ENCODE results near the gene TRIM67.
"Not testable (repeated sequence)": the region's sequence is repeated elsewhere in the genome, so short reads cannot be mapped to it uniquely, and the experiment has no call there.

TRIM67 gene

DNA sequence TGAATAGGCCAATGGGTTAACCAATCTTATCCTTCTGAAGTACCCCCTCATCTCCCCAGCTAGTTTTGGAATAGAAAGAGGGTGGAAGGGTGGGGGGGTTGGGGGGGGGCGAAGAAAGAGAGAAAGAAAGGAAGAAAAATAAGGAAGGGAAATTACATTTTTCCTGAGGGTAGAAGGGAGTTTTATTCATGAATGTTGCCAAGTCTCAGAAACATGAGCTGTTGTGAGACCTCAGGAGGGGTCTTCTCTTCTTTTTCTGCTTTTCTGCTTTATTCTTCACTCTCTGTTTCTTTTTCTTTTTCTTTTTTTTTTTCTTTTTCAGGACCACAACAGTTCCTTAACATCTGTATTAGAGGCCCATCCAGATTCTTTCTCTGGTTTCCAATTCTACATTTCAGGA, 6.0 kb upstream of the TRIM67 start:
- H3K4me3 ChIP-seq: no peak overlapping the region
- no peak overlapping the region for H3K27ac ChIP-seq

DNA sequence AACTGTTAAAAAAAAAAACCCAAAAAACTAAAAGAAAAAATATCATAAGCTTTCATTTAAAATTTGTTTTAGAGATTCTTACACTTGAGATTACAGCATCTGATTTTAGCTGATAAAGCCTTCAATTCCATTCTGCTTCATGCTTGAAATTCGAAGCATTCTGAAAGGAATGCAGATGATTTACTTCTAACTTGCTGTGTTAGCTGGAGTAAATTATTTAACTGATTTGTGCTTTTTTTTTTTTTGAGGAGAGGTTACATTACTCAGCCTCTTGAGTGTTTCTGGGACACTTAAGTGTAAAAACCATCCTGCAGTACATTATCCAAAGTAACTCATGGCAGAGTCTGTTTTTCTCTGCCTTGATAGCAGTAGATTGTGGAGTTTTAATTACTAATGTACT, 4.5 kb upstream of the TRIM67 start:
- Histone ChIP-seq H3K27ac (no peak overlapping the region), H3K4me3 (no peak overlapping the region)

DNA sequence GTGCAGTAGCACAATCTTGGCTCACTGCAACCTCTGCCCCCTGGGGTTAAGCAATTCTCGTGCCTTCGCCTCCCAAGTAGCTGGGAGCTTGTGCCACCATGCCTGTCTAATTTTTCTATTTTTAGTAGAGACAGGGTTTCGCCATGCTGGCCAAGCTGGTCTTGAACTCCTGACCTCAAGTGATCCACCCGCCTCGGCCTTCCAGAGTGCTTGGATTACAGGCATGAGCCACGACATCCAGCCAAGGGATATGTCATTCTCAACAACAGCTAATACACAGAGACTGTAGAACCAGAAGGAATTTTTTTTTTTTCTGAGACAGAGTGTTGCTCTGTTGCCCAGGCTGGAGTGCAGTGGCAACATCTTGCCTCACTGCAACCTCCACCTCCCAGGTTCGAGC, 3.7 kb upstream of the TRIM67 start:
- not testable (repeated sequence) for H3K4me3 ChIP-seq, H3K27ac ChIP-seq

GRCh38 chr1:231159202-231159962, 2.5 kb upstream of the TRIM67 start:
- Histone ChIP-seq H3K4me3 (no peak overlapping the region), H3K27ac (no peak overlapping the region)

DNA sequence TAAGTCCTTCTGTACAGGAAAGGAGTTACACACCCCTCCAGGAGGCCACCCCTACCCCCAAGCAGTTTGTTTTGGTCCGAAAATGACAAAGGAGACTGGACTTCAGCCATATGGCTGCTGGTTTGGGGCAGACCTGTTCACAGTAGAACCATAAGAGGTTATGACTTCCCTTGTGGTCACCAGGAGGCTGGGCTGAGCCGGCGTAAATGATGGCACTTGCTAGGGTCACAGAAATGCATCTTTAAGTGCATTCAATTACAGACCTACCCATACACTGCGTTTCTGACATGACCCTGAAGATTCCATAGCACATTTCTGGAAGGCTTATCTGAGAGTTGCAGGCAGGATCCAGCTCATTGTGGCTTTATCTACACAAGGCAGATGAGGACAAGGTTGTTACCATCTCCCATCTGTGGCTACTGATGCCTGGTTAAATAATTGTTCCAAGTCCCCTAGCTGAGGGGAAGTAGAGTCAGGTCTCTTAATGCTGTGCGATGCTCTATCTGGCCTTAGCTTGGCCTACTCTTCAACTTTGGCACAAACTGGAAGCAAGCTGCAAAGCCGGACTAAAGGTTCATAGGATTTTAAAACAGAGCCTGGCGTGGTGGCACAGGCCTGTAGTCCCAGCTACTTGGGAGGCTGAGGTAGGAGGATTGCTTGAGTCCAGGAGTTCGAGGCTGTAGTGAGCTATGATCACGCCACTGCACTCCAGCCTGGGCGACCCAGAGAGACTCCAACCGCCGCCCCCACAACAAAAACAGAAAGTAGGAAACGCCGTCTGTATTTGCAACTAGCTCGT, 1.7 kb upstream of the TRIM67 start:
- Histone ChIP-seq H3K27ac (no peak overlapping the region), H3K4me3 (no peak overlapping the region)

- no peak overlapping the region for H3K27ac ChIP-seq
- peak overlapping the region in 5 of 7 experiments; percentile 8 to 33 (median 13) for H3K4me3 ChIP-seq
Measured at GRCh38 chr1:231160895-231161666, 777 bp upstream of the TRIM67 start.

DNA sequence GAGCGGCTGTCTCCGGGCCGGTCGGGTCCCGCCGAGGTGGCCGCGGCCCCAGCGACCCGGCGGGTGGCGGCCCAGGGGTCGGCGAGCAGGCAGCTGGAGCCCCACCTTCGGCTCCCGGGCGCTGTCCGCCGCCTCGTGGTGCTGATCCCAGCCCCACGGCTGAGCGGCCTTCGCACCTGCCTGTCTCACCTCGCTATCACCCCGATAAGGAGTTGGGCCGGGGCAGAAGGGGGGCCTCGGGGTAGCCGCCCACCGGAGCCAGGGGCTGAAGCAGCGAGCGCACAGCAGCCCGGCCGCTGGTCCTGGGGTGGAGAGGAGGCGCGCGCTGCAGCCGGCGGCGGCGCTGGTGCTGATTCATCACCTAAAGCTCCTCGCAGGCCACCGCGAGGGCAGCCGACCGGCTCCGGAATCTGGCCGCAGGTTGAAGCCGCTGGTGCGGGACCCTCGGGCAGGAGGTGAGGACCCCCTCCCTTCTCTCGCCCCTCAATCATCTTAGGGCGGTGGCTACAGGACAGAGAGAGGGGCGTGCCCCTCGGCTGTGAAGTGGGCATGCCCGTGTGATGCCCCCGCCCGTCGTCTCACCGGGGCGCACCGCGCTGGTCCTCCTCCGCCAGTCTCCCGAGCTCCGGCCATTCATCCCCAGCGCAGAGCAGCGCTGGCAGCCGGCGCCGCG, 575 bp downstream of the TRIM67 start:
- Histone ChIP-seq H3K27ac (no peak overlapping the region), H3K4me3 (peak overlapping the region; percentile 10 to 33 (median 22))

- Histone ChIP-seq H3K4me3 (peak overlapping the region in 3 of 7 experiments; percentile 8 to 33 (median 29)), H3K27ac (no peak overlapping the region)
Measured at GRCh38 chr1:231162970-231163829, 1.3 kb downstream of the TRIM67 start.

GRCh38 chr1:231163830-231164427, 2.1 kb downstream of the TRIM67 start:
- H3K4me3 ChIP-seq: no peak overlapping the region

GRCh38 chr1:231165371-231165770, 3.5 kb downstream of the TRIM67 start:
- no peak overlapping the region for H3K4me3 ChIP-seq
- no peak overlapping the region for H3K27ac ChIP-seq

More at GRCh38 chr1:231163830-231164427, 2.1 kb downstream of the TRIM67 start:
- H3K27ac ChIP-seq: no peak overlapping the region

DNA sequence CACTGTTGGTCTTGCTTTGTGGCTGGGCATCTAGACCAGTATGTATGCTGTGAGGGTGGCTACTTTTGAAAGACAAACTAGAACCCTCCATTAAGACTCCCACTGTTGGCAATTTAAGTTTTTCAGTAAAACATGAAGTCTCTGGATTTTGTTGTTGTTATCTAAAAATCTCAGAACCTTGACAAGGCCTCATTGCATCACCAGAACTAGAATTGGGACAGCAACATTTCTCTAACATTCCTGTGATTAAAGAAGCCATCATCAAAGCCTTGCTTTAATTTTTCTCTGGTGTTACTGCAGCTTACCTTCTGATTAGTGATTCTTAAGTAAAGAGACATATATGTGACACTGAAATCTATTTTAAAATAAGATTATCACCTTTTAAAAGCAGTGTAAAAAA, 4.5 kb downstream of the TRIM67 start:
- Histone ChIP-seq H3K4me3 (no peak overlapping the region), H3K27ac (no peak overlapping the region)

DNA sequence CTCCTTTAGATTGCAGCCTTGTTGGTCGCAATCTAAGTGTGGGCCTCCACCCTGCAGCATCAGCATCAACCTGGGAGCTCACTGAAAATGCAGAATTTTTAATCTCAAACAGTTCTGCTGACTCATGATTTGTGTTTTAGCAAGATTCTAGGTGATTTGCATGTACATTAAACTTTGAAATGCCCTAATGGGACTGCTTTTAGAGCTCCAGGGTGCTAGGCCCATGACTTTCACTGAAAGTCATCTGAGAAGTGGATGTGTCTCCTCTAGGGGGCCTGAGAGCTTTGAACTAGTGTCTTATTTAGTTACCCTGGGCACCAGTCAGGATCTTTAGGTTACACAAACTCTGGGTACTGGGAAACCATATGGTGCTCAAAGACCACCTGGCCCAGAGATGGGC, 9.0 kb downstream of the TRIM67 start:
- Histone ChIP-seq H3K4me3 (no peak overlapping the region), H3K27ac (no peak overlapping the region)

DNA sequence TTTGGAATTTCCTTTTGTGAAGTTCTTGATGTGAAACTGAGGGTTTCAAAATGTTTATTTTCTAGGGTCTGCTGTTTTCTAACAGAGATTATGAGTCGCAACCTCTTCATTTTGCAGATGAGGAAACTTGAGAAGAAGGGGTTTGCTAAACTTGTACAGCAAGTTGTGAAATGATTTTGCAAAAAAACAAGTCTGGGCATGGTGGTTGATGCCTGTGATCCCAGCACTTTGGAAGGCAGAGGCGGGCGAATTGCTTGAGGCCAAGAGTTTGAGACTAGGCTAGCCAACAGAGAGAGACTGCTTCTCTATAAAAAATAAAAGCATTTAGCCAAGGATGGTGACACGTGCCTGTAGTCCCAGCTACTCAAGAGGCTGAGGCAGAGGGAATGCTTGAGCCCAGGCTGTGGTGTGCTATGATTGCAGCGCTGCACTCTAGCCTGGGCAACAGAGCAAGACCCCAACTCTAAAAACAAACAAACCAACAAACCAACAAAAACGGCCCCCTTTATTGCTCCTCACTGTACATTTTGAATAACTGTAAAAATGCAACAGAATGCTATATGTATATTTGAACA, 9.9 kb downstream of the TRIM67 start:
- Histone ChIP-seq H3K4me3 (no peak overlapping the region), H3K27ac (no peak overlapping the region)

DNA sequence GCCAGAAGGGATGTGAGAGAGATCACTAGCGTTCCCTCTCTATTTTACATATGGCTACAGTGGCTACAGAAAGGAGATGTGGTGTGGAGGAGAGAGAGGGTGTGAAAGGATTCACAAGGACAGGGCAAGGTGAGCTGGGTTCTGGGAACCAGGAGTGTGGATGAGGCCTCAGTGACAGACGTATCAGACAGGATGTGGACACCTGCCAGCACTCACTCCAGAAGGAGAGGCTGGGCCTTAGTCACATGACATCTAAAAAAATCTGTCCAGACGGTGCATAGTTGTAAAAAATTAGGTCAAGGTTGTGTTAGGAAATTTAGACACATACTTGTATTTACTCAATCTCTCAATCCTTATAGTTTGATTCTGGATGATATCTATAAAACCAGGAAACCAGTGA, 10.6 kb downstream of the TRIM67 start:
- Histone ChIP-seq H3K27ac (no peak overlapping the region), H3K4me3 (no peak overlapping the region)

- Histone ChIP-seq H3K4me3 (no peak overlapping the region), H3K27ac (no peak overlapping the region)
Measured at GRCh38 chr1:231176421-231176820, 14.6 kb downstream of the TRIM67 start.

DNA sequence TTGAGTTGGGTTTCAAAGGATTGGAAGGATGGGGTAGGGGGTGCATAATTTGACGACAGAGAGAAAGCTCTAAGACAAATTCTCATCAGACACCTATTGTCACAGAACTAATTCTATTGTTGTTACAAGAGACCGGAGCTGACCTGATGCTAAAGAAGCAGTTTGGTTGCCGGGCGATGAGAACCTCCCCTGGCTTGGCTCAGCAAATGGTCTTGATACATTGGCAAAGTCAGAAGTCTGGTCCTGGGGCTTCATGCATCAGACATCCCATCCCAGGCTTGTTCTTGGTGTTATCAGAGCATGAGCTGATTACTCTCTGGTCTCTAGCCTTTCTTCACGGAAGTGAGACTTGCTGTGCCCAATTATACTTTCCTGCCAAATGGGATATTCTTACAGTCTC, 15.4 kb downstream of the TRIM67 start:
- no peak overlapping the region for H3K4me3 ChIP-seq

GRCh38 chr1:231177936-231178335, 16.1 kb downstream of the TRIM67 start:
- Histone ChIP-seq H3K27ac (peak overlapping the region in 1 of 21 experiments; percentile 21), H3K4me3 (no peak overlapping the region)

More for the DNA sequence above, 15.4 kb downstream of the TRIM67 start:
- H3K27ac ChIP-seq: no peak overlapping the region

DNA sequence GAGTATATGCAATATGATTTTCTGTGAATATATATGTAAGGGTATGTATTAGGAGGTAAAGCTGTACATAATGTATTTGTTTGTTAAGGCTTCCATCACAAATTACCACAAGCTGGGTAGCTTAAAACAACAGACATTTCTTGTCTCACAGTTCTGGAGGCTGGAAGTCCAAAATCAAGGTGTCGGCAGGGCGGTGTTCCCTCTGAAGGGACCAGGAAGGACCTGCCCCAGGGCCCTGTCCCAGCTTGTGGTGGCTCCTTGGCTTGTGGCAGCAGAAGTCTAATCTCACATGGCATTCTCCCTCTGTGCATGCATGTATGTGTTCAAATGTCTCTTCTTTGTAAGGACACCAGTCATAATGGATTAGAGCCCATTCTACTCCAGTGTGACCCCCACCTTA, 17.1 kb downstream of the TRIM67 start:
- Histone ChIP-seq H3K4me3 (no peak overlapping the region), H3K27ac (no peak overlapping the region)

Data from skin epidermis (tissue), 12 donors.